ENCODE data around the gene TEX10. TPM values are rescaled to one million over a fixed set of nuclear protein-coding genes. Genes with fewer than 3 reads are reported as not detected.
A peak's percentile ranks its signal among the peaks of the same experiment; 100 is the strongest.

The TEX10 gene
- total and polyA plus RNA-seq, 2 of the 13 experiments (the other 11 are each of a cell fraction or from before 2014, with no cell fraction given): 18.1 to 38.7 TPM

GRCh38 chr9:100352727-100353505 is at the start of gene TEX10 (continued):
- TF ChIP-seq MYPOP (CRISPR knock-in tag; IDR thresholded peaks at IDR 0.05): peak; percentile 86
- peak; percentile 54; the same call in 1 of the 2 replicates for TF ChIP-seq HINFP (CRISPR knock-in tag; IDR thresholded peaks at IDR 0.05; ENCODE audit: low read depth)
- peak; percentile 40; the same call in 1 of the 2 replicates for TF ChIP-seq IRX3 (CRISPR knock-in tag; IDR thresholded peaks at IDR 0.05; ENCODE audit: borderline replicate concordance, low read depth)
- no peak for TF ChIP-seq ZMYM3 (CRISPR knock-in tag; IDR thresholded peaks at IDR 0.05)
- peak; percentile 27; the same call in 1 of the 2 replicates for TF ChIP-seq ZNF362 (CRISPR knock-in tag; IDR thresholded peaks at IDR 0.05; ENCODE audit: borderline replicate concordance)
- TF ChIP-seq KLF11 (CRISPR knock-in tag; IDR thresholded peaks at IDR 0.05): peak; percentile 84
- peak; percentile 52; the same call in 1 of the 2 replicates for TF ChIP-seq ZNF142 (CRISPR knock-in tag; IDR thresholded peaks at IDR 0.05)
- TF ChIP-seq HNF4A (CRISPR knock-in tag; IDR thresholded peaks at IDR 0.05): peak; percentile 44; the same call in 1 of the 2 replicates
- no peak for TF ChIP-seq ZNF670 (CRISPR knock-in tag; IDR thresholded peaks at IDR 0.05; ENCODE audit: borderline replicate concordance)
- TF ChIP-seq ZNF121 (CRISPR knock-in tag; IDR thresholded peaks at IDR 0.05): no peak
